GM23338 (cell line): Measurements from ENCODE around the gene CD79A. TPM values are rescaled to one million over a fixed set of nuclear protein-coding genes. Genes with fewer than 3 reads are reported as not detected.
A peak's percentile ranks its signal among the peaks of the same experiment; 100 is the strongest.

Experiments used
- ATAC-seq: fragments of 200-7000 bp; cut with Tn5 transposase; 3 replicates; pipeline ENCODE4 v1.9.1; 2020
- DNase-seq: peaks from one replicate; pipeline ENCODE4 v3.0.0-alpha.2; 2015; ENCODE audit warnings: low spot score
- H2AFZ ChIP-seq: fragments of 200-600 bp; sonication (generic); 2 replicates; pipeline ENCODE4 v1.8.0; 2016; ENCODE audit warnings: antibody characterized with exemption, mild to moderate bottlenecking, moderate library complexity
- H3F3A ChIP-seq: fragments of 200-600 bp; sonication (generic); replicated peaks from 2 replicates; pipeline ENCODE4 v1.8.0; 2017; ENCODE audit warnings: antibody characterized with exemption, mixed run types, low read depth
- H3K27ac ChIP-seq: fragments of 200-600 bp; sonication (generic); 2 replicates; pipeline ENCODE4 v1.6.1; 2016; ENCODE audit warnings: low read depth
- H3K27me3 ChIP-seq: fragments of 200-600 bp; sonication (generic); 2 replicates; pipeline ENCODE4 v1.8.0; 2016; ENCODE audit warnings: mild to moderate bottlenecking, mixed run types, moderate library complexity; ENCODE audit not compliant: insufficient read depth
- H3K36me3 ChIP-seq: fragments of 200-600 bp; sonication (generic); 2 replicates; pipeline ENCODE4 v1.8.0; 2016; ENCODE audit warnings: mild to moderate bottlenecking; ENCODE audit not compliant: insufficient read depth
- H3K4me1 ChIP-seq: fragments of 200-600 bp; sonication (generic); 2 replicates; pipeline ENCODE4 v1.8.0; 2016; ENCODE audit warnings: mild to moderate bottlenecking, moderate library complexity; ENCODE audit not compliant: insufficient read depth
- H3K4me2 ChIP-seq: fragments of 200-600 bp; sonication (generic); 2 replicates; pipeline ENCODE4 v1.7.1; 2017; ENCODE audit warnings: mixed run types
- H3K4me3 ChIP-seq: fragments of 200-600 bp; sonication (generic); 2 replicates; pipeline ENCODE4 v1.6.1; 2016; ENCODE audit warnings: mixed run types
- H3K79me2 ChIP-seq: fragments of 200-600 bp; sonication (generic); replicated peaks from 2 replicates; pipeline ENCODE4 v1.8.0; 2017; ENCODE audit warnings: mild to moderate bottlenecking; ENCODE audit not compliant: insufficient read depth
- H3K9me2 ChIP-seq: fragments of 200-600 bp; sonication (generic); 2 replicates; pipeline ENCODE4 v1.8.0; 2017; ENCODE audit not compliant: insufficient read depth
- H4K20me1 ChIP-seq: fragments of 200-600 bp; sonication (generic); replicated peaks from 2 replicates; pipeline ENCODE4 v1.8.0; 2017; ENCODE audit warnings: mild to moderate bottlenecking; ENCODE audit not compliant: insufficient read depth
- H3K27ac Mint-ChIP-seq: 2 replicates; pipeline ENCODE4 v1.8.0; 2020; ENCODE audit warnings: inconsistent platforms, mild to moderate bottlenecking, moderate library complexity, mixed read lengths
- H3K27me3 Mint-ChIP-seq: 3 replicates; pipeline ENCODE4 v1.8.0; 2022; ENCODE audit warnings: low read depth, mild to moderate bottlenecking, moderate library complexity, mixed read lengths, inconsistent platforms; ENCODE audit not compliant: insufficient read depth, poor library complexity
- H3K36me3 Mint-ChIP-seq: 3 replicates; pipeline ENCODE4 v1.8.0; 2021; ENCODE audit warnings: low read depth, mild to moderate bottlenecking, inconsistent platforms, moderate library complexity, mixed read lengths
- H3K4me1 Mint-ChIP-seq: 3 replicates; pipeline ENCODE4 v1.8.0; 2020; ENCODE audit warnings: mild to moderate bottlenecking, inconsistent platforms, mixed read lengths
- H3K4me3 Mint-ChIP-seq: 3 replicates; pipeline ENCODE4 v1.8.0; 2021; ENCODE audit warnings: moderate library complexity, mild to moderate bottlenecking, inconsistent platforms, mixed read lengths
- H3K9me3 Mint-ChIP-seq: 3 replicates; pipeline ENCODE4 v1.8.0; 2020; ENCODE audit warnings: moderate library complexity, mild to moderate bottlenecking, inconsistent platforms, mixed read lengths
- EZH2 ChIP-seq: fragments of 200-600 bp; sonication (generic); IDR thresholded peaks from one replicate; pipeline ENCODE4 v1.8.0; 2017; ENCODE audit warnings: antibody characterized with exemption, mild to moderate bottlenecking, low read depth; ENCODE audit not compliant: unreplicated experiment
- EZH2phosphoT487 ChIP-seq: fragments of 200-600 bp; sonication (generic); IDR thresholded peaks from one replicate; pipeline ENCODE4 v1.8.1; 2018; ENCODE audit warnings: antibody characterized with exemption; ENCODE audit not compliant: unreplicated experiment
- POLR2AphosphoS5 ChIP-seq: IDR thresholded peaks from 2 replicates; pipeline ENCODE4 v1.6.1; 2016; ENCODE audit warnings: antibody characterized with exemption, low read depth
- STAT1 ChIP-seq: IDR thresholded peaks from one replicate; pipeline ENCODE4 v1.6.1; 2016; ENCODE audit warnings: antibody characterized with exemption; ENCODE audit not compliant: unreplicated experiment
- ZNF114 ChIP-seq: fragments of 250-450 bp; sonication (Bioruptor Pico); IDR thresholded peaks from 2 replicates; pipeline ENCODE4 v1.5.0; 2020; ENCODE audit warnings: mild to moderate bottlenecking, moderate library complexity
- ZNF331 ChIP-seq: fragments of 250-450 bp; sonication (Bioruptor Pico); IDR thresholded peaks from 2 replicates; pipeline ENCODE4 v1.5.0; 2020; ENCODE audit warnings: low read depth, mild to moderate bottlenecking, moderate library complexity
- polyA plus RNA-seq: library from polyadenylated mRNA; unstranded; fragments of >200 nt; fragmentation: Nextera tagmentation; extraction: Ambion mirVana; gene quantifications from 2 replicates; pipeline ENCODE4 v1.2.1, GENCODE V29; 2016
- total RNA-seq: library from RNA; depleted of rRNA; stranded (reverse); fragments of >200 nt; shearing (Covaris generic); gene quantifications from 2 replicates; pipeline ENCODE4 v1.2.3, GENCODE V29; 2014
- TF ChIP-seq, protein P1 (sequence below): fragments of 250-450 bp; sonication (Bioruptor Pico); IDR thresholded peaks from 2 replicates; pipeline ENCODE4 v1.5.0; 2020; ENCODE audit warnings: mild to moderate bottlenecking, moderate library complexity
- TF ChIP-seq, protein P2 (sequence below): IDR thresholded peaks from 2 replicates; pipeline ENCODE4 v1.6.1; 2016; ENCODE audit warnings: antibody characterized with exemption
- TF ChIP-seq, protein P3 (sequence below), 2 experiments: fragments of 200-600 bp in 1 of 2; sonication (generic) in 1 of 2; conservative IDR thresholded peaks; 2 replicates each; pipeline versions ENCODE4 v1.5.1 to v1.6.1; 2016 to 2017; ENCODE audit warnings: antibody characterized with exemption in 2 of 2, low read depth in 2 of 2, mild to moderate bottlenecking in 2 of 2, moderate library complexity in 1 of 2

CD79A gene
- total and polyA plus RNA-seq, 2 experiments from 2014 or later, result 0.27 TPM; not detected in 1

DNA sequence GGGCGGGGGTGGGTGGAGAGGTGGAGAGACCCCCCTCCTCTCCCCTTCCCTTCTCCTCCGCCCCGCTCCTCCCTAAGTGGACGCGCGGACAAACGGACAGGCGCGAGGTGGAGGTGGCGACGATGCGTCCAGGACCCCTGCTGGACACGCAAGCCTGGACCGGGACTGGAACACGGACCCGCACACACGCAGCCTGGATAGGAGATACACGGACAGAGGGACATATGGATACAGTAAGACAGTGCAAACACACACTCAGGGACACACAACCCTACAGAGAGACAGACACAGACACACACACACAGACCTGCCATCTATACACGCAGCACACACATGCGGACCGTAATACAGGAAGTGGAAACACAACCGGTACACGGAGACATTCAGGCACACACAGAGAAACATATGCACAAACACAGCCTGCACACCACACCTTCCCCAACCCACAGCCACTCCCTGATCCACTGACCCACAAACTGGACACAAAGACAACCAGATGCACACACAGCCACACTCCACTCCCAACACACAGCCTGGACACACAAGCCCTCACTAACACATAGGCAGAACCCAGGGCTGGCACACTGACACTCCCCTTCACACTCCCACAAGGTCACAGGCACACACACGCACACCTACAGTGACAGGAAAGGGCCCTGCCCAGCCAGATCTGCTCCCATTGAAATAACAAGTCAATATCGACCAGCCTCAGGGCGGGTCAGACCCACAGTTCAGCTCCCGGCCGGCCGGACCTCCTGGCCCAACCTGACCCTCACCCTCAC lies 51.9 kb downstream of the CD79A start:
- H3K4me3 Mint-ChIP-seq, result peak overlapping the region; percentile 72
- Histone ChIP-seq H3K9me2 (no peaks in the 10 kb centered on the region), H3K27ac (no peak overlapping the region), H2AFZ (no peak overlapping the region), H3K4me3 (peak overlapping the region; percentile 63), H3K4me2 (peak overlapping the region; percentile 81), H3K4me1 (peaks cover 23% of the 10 kb centered on the region), H3K79me2 (no peaks in the 10 kb centered on the region), H3K36me3 (no peaks in the 10 kb centered on the region), H3F3A (peaks cover 22% of the 10 kb centered on the region), H3K27me3 (peaks cover 100% of the 10 kb centered on the region), H4K20me1 (peaks cover 24% of the 10 kb centered on the region)
- DNase-seq (no peak), ATAC-seq (peak; percentile 3)
- H3K4me1 Mint-ChIP-seq, result peaks cover 33% of the 10 kb centered on the region
- TF ChIP-seq, protein P1, sequence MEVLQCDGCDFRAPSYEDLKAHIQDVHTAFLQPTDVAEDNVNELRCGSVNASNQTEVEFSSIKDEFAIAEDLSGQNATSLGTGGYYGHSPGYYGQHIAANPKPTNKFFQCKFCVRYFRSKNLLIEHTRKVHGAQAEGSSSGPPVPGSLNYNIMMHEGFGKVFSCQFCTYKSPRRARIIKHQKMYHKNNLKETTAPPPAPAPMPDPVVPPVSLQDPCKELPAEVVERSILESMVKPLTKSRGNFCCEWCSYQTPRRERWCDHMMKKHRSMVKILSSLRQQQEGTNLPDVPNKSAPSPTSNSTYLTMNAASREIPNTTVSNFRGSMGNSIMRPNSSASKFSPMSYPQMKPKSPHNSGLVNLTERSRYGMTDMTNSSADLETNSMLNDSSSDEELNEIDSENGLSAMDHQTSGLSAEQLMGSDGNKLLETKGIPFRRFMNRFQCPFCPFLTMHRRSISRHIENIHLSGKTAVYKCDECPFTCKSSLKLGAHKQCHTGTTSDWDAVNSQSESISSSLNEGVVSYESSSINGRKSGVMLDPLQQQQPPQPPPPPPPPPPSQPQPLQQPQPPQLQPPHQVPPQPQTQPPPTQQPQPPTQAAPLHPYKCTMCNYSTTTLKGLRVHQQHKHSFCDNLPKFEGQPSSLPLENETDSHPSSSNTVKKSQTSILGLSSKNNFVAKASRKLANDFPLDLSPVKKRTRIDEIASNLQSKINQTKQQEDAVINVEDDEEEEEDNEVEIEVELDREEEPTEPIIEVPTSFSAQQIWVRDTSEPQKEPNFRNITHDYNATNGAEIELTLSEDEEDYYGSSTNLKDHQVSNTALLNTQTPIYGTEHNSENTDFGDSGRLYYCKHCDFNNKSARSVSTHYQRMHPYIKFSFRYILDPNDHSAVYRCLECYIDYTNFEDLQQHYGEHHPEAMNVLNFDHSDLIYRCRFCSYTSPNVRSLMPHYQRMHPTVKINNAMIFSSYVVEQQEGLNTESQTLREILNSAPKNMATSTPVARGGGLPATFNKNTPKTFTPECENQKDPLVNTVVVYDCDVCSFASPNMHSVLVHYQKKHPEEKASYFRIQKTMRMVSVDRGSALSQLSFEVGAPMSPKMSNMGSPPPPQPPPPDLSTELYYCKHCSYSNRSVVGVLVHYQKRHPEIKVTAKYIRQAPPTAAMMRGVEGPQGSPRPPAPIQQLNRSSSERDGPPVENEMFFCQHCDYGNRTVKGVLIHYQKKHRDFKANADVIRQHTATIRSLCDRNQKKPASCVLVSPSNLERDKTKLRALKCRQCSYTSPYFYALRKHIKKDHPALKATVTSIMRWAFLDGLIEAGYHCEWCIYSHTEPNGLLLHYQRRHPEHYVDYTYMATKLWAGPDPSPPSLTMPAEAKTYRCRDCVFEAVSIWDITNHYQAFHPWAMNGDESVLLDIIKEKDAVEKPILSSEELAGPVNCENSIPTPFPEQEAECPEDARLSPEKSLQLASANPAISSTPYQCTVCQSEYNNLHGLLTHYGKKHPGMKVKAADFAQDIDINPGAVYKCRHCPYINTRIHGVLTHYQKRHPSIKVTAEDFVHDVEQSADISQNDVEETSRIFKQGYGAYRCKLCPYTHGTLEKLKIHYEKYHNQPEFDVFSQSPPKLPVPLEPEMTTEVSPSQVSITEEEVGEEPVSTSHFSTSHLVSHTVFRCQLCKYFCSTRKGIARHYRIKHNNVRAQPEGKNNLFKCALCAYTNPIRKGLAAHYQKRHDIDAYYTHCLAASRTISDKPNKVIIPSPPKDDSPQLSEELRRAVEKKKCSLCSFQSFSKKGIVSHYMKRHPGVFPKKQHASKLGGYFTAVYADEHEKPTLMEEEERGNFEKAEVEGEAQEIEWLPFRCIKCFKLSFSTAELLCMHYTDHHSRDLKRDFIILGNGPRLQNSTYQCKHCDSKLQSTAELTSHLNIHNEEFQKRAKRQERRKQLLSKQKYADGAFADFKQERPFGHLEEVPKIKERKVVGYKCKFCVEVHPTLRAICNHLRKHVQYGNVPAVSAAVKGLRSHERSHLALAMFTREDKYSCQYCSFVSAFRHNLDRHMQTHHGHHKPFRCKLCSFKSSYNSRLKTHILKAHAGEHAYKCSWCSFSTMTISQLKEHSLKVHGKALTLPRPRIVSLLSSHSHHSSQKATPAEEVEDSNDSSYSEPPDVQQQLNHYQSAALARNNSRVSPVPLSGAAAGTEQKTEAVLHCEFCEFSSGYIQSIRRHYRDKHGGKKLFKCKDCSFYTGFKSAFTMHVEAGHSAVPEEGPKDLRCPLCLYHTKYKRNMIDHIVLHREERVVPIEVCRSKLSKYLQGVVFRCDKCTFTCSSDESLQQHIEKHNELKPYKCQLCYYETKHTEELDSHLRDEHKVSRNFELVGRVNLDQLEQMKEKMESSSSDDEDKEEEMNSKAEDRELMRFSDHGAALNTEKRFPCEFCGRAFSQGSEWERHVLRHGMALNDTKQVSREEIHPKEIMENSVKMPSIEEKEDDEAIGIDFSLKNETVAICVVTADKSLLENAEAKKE, result no peak
- peak; percentile 91 for TF ChIP-seq EZH2
- TF ChIP-seq STAT1, result no peak
- no peak for TF ChIP-seq EZH2phosphoT487
- TF ChIP-seq, protein P2, sequence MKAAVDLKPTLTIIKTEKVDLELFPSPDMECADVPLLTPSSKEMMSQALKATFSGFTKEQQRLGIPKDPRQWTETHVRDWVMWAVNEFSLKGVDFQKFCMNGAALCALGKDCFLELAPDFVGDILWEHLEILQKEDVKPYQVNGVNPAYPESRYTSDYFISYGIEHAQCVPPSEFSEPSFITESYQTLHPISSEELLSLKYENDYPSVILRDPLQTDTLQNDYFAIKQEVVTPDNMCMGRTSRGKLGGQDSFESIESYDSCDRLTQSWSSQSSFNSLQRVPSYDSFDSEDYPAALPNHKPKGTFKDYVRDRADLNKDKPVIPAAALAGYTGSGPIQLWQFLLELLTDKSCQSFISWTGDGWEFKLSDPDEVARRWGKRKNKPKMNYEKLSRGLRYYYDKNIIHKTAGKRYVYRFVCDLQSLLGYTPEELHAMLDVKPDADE, result no peak
- TF ChIP-seq, protein P3, sequence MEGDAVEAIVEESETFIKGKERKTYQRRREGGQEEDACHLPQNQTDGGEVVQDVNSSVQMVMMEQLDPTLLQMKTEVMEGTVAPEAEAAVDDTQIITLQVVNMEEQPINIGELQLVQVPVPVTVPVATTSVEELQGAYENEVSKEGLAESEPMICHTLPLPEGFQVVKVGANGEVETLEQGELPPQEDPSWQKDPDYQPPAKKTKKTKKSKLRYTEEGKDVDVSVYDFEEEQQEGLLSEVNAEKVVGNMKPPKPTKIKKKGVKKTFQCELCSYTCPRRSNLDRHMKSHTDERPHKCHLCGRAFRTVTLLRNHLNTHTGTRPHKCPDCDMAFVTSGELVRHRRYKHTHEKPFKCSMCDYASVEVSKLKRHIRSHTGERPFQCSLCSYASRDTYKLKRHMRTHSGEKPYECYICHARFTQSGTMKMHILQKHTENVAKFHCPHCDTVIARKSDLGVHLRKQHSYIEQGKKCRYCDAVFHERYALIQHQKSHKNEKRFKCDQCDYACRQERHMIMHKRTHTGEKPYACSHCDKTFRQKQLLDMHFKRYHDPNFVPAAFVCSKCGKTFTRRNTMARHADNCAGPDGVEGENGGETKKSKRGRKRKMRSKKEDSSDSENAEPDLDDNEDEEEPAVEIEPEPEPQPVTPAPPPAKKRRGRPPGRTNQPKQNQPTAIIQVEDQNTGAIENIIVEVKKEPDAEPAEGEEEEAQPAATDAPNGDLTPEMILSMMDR (conservative IDR thresholded peaks at IDR 0.05; ENCODE audit: low read depth in 2 of 2), result no peak
- no peak for TF ChIP-seq POLR2AphosphoS5
- TF ChIP-seq ZNF114, result no peak
- TF ChIP-seq ZNF331 (CRISPR knock-in tag), result no peak
- H3K27me3 Mint-ChIP-seq, result peaks cover 56% of the 10 kb centered on the region
- H3K9me3 Mint-ChIP-seq, result no peaks in the 10 kb centered on the region; the same call in 2 of the 3 replicates
- H3K27ac Mint-ChIP-seq, result no peak overlapping the region
- no peaks in the 10 kb centered on the region for H3K36me3 Mint-ChIP-seq
